ENCODE measurements around the gene ALDH1L1. TPM values are rescaled to one million over a fixed set of nuclear protein-coding genes. Genes with fewer than 3 reads are reported as not detected.
A peak's percentile ranks its signal among the peaks of the same experiment; 100 is the strongest.

The ALDH1L1 gene
- total and polyA plus RNA-seq, 7 experiments from 2014 or later, result not detected

DNA sequence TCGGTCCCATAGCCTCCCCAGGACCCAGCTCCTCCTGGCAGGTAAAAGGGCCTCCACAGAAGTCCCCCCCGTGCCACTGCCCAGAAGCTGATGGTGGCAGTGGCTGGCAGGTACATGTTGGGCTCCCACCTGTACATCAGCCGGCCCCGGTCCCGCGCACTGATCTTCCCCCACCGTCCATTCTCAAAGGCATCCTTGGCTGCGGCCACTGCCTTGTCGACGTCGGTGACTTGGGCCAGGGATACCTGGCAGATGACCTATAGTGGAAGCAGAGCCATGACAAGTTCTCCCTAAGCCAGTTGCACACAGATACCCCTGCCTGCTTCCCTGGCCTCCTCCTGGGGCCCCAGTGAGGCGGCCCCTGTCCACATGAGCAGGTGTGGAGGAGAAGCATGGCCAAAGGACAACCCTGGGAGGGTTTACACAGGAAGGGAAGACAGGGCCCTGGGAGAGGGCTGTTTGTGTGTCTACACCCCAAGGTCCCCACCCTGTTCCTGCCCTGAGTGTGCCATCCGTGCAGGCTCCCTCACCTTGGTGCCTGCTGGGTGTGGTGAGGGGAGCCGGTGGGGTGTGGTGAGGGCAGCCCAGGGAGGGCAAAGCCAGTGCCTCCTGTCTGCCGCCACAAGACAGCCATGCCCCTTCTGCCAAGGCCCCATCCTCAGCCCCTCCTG is 44.8 kb downstream of the ALDH1L1 start:
- H3K4me3 ChIP-seq (ENCODE audit: low read length), result no peak overlapping the region
- ChIA-PET POLR2A (no interaction called here), CTCF (interaction anchor here (0.7 kb wide), 1 partner anchor 243 kb away, joined by 3 read pairs; no protein-coding TSS in a partner anchor)
- Mint-ChIP-seq H3K36me3 (no peaks in the 10 kb centered on the region), H3K27ac (no peak overlapping the region), H3K27me3 (peaks cover 17 to 46% (median 36%) of the 10 kb centered on the region in 5 donors), H3K9me3 (no peaks in the 10 kb centered on the region), H3K4me3 (no peak overlapping the region), H3K4me1 (peaks cover 0 to 4% (median 0%) of the 10 kb centered on the region in 7 donors)
- H3K36me3 ChIP-seq (ENCODE audit: control insufficient read depth in 2 of 3, insufficient read depth in 3 of 3, low read length in 3 of 3), result no peaks in the 10 kb centered on the region
- ATAC-seq (no peak), DNase-seq (peak in 2 of 9 donors; percentile 2 to 13)
- intact Hi-C loops (cut with micrococcal nuclease), result loop anchor here (2.0 to 10.0 kb wide), 2 partner anchors 253 to 1409 kb away; no protein-coding TSS in a partner anchor
- no peaks in the 10 kb centered on the region for H3K9me3 ChIP-seq (ENCODE audit: control insufficient read depth in 2 of 3, low read length in 3 of 3)
- H3K27ac ChIP-seq (ENCODE audit: low read depth, low read length), result no peak overlapping the region
- no peaks in the 10 kb centered on the region for H3K4me1 ChIP-seq (ENCODE audit: control insufficient read depth in 2 of 2, insufficient read depth in 2 of 2, low read length in 2 of 2)
- no peaks in the 10 kb centered on the region for H3K27me3 ChIP-seq (ENCODE audit: control insufficient read depth in 2 of 2, insufficient read depth in 2 of 2, low read length in 2 of 2)

DNA sequence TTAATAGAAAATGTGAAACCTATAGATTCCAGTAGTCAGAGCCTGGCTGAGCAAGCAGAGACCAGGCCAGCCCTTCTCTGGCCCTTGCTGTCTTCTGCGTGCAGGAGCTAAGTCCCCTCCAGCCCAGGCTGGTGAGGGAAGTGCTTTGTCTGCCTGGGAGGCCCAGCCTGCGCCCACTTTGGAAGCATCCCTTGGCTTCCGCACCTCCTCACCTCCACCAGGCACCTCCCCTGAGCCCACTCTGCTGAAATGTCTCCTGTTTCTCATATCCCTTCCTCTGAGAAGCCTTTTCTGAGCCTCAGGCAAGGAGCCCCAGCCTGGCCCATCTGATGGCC is 45.3 kb downstream of the ALDH1L1 start:
- ChIA-PET CTCF (interaction anchor here (0.7 kb wide), 1 partner anchor 244 kb away, joined by 3 read pairs; no protein-coding TSS in a partner anchor), POLR2A (no interaction called here)
- ATAC-seq (no peak), DNase-seq (no peak)
- Mint-ChIP-seq H3K27ac (no peak overlapping the region), H3K36me3 (no peaks in the 10 kb centered on the region), H3K9me3 (no peaks in the 10 kb centered on the region), H3K4me3 (no peak overlapping the region), H3K4me1 (peaks cover 0 to 4% (median 0%) of the 10 kb centered on the region in 7 donors), H3K27me3 (peaks cover 15 to 47% (median 31%) of the 10 kb centered on the region in 5 donors)
- no peak overlapping the region for H3K27ac ChIP-seq (ENCODE audit: low read depth, low read length)
- no peaks in the 10 kb centered on the region for H3K9me3 ChIP-seq (ENCODE audit: control insufficient read depth in 2 of 3, low read length in 3 of 3)
- intact Hi-C loops (cut with micrococcal nuclease), result loop anchor here (2.0 to 10.0 kb wide), 2 partner anchors 254 to 1410 kb away; no protein-coding TSS in a partner anchor
- H3K36me3 ChIP-seq (ENCODE audit: control insufficient read depth in 2 of 3, insufficient read depth in 3 of 3, low read length in 3 of 3), result no peaks in the 10 kb centered on the region
- no peaks in the 10 kb centered on the region for H3K4me1 ChIP-seq (ENCODE audit: control insufficient read depth in 2 of 2, insufficient read depth in 2 of 2, low read length in 2 of 2)
- H3K4me3 ChIP-seq (ENCODE audit: low read length), result no peak overlapping the region
- H3K27me3 ChIP-seq (ENCODE audit: control insufficient read depth in 2 of 2, insufficient read depth in 2 of 2, low read length in 2 of 2), result no peaks in the 10 kb centered on the region

DNA sequence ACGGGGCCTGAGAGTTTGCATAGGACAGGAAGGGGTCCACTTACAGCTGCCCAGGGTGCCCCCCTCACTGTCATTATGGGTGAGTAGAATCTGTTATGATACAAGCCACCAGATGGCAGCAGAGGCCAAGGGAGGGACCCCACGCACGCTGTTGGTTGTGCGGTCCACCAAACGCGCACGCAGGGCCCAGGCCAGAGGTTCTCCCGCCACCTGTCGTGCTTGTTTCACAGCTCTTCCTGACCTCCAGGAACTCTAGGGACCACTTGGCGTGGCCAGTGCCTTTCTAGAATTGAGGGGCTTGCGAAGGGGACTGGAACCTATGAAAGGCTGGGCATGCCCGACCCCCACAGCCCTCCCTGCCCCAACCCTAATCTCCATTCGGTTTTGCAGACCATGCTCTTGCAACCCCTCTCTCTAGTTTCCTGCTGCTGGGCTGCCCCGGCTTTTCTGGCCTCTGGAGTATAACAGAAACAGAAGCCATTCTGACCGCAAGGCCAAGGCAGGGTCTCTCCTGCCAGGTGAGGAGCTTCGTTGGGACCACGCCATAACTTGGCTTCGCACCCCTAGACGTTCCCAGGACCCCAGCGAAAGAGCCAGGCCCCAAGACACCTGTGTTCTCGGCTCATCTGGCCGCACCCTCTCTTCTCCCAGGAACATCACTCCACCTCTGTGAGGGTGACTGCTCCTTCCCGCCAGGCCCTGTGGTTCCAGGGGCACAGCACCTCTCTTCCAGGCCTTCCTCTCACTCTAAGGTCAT is 46.0 kb downstream of the ALDH1L1 start:
- intact Hi-C loops (cut with micrococcal nuclease), result loop anchor here (2.0 to 10.0 kb wide), 2 partner anchors 254 to 1410 kb away; no protein-coding TSS in a partner anchor
- H3K4me3 ChIP-seq (ENCODE audit: low read length), result no peak overlapping the region
- no peak overlapping the region for H3K27ac Mint-ChIP-seq
- H3K36me3 Mint-ChIP-seq, result no peaks in the 10 kb centered on the region
- CTCF ChIA-PET, result interaction anchor here (0.6 to 1.0 kb wide), 2 partner anchors 11 to 216 kb away, joined by 3 to 6 read pairs; no protein-coding TSS in a partner anchor
- DNase-seq (peak in 8 of 9 donors; percentile 15 to 42 (median 35)), ATAC-seq (peak; percentile 63)
- H3K9me3 ChIP-seq (ENCODE audit: control insufficient read depth in 2 of 3, low read length in 3 of 3), result no peaks in the 10 kb centered on the region
- H3K4me3 Mint-ChIP-seq, result no peak overlapping the region
- no peak overlapping the region for H3K27ac ChIP-seq (ENCODE audit: low read depth, low read length)
- POLR2A ChIA-PET, result no interaction called here
- H3K27me3 Mint-ChIP-seq, result peaks cover 9 to 49% (median 30%) of the 10 kb centered on the region in 5 donors
- H3K4me1 ChIP-seq (ENCODE audit: control insufficient read depth in 2 of 2, insufficient read depth in 2 of 2, low read length in 2 of 2), result no peaks in the 10 kb centered on the region
- H3K27me3 ChIP-seq (ENCODE audit: control insufficient read depth in 2 of 2, insufficient read depth in 2 of 2, low read length in 2 of 2), result no peaks in the 10 kb centered on the region
- H3K4me1 Mint-ChIP-seq, result peaks cover 0 to 4% (median 0%) of the 10 kb centered on the region in 7 donors
- H3K36me3 ChIP-seq (ENCODE audit: control insufficient read depth in 2 of 3, insufficient read depth in 3 of 3, low read length in 3 of 3), result no peaks in the 10 kb centered on the region
- no peaks in the 10 kb centered on the region for H3K9me3 Mint-ChIP-seq

DNA sequence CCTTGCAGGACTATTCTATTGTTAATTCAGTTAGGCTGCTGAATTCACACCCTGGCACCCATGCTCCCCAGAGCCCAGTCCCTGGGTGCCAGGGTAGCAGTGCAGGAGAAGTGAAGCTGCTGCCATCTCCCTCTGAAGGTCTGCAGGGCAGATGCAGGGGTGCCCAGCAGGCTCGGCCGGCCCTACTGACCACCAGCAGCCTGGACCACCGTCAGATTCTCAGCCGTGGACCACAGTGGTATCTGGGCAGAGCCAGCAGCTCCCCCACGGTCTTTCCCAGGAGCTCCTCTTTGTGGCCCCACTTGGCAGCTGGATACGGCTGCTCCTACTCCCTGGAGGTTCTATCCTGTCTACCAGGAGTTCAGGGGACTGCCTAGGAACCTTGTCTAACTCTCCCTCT is 46.8 kb downstream of the ALDH1L1 start:
- Histone ChIP-seq H3K36me3 (ENCODE audit: control insufficient read depth in 2 of 3, insufficient read depth in 3 of 3, low read length in 3 of 3) (no peaks in the 10 kb centered on the region), H3K4me1 (ENCODE audit: control insufficient read depth in 2 of 2, insufficient read depth in 2 of 2, low read length in 2 of 2) (no peaks in the 10 kb centered on the region), H3K4me3 (ENCODE audit: low read length) (no peak overlapping the region), H3K9me3 (ENCODE audit: control insufficient read depth in 2 of 3, low read length in 3 of 3) (no peaks in the 10 kb centered on the region), H3K27ac (ENCODE audit: low read depth, low read length) (no peak overlapping the region), H3K27me3 (ENCODE audit: control insufficient read depth in 2 of 2, insufficient read depth in 2 of 2, low read length in 2 of 2) (no peaks in the 10 kb centered on the region)
- Mint-ChIP-seq H3K4me1 (peaks cover 0 to 4% (median 0%) of the 10 kb centered on the region in 7 donors), H3K36me3 (no peaks in the 10 kb centered on the region), H3K9me3 (no peaks in the 10 kb centered on the region), H3K27me3 (peaks cover 2 to 45% (median 26%) of the 10 kb centered on the region in 5 donors), H3K27ac (no peak overlapping the region), H3K4me3 (no peak overlapping the region)
- intact Hi-C loops (cut with micrococcal nuclease), result loop anchor here (2.0 to 10.0 kb wide), 2 partner anchors 255 to 1411 kb away; no protein-coding TSS in a partner anchor
- no peak for ATAC-seq
- peak in 1 of 9 donors; percentile 17 for DNase-seq
- CTCF ChIA-PET, result interaction anchor here (0.6 to 1.0 kb wide), 2 partner anchors 10 to 217 kb away, joined by 3 to 6 read pairs; no protein-coding TSS in a partner anchor
- POLR2A ChIA-PET, result no interaction called here

DNA sequence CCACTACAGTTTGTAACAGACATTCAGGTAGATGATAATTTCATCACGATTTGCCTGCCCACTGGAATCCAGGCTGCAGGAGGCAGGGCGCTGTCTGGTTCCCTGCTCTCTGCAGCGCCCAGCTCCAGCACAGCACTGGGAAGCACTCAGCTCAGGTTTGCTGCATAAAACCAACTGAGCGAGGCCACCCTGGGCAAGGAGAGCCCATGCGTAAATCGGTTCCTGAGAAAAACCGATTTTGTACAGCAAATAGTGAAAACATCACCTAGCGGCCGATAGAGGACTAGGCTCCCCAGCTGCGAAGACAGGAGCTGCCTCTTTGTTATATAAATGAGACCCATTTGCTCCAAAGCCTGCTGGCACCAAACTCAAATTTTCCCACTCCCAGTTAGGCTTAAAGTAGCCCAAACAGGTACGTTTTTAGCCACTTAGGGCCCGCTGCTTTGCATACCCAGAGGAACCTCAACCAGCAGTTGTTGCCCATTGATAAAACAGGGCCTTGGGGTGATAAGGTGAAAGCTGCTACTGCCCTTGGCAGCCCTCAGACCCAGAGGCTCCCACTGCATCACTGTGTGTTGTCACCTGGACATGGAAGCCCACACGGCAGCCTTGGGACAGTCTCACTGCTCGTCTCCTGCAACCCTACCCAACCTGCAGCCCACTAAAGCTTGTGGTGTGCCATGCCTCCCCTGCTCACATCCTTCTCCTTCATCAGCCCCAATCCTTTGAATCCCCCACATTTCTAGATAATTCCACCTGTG is 47.5 kb downstream of the ALDH1L1 start:
- Histone ChIP-seq H3K4me1 (ENCODE audit: control insufficient read depth in 2 of 2, insufficient read depth in 2 of 2, low read length in 2 of 2) (no peaks in the 10 kb centered on the region), H3K4me3 (ENCODE audit: low read length) (no peak overlapping the region), H3K27ac (ENCODE audit: low read depth, low read length) (no peak overlapping the region), H3K36me3 (ENCODE audit: control insufficient read depth in 2 of 3, insufficient read depth in 3 of 3, low read length in 3 of 3) (no peaks in the 10 kb centered on the region), H3K9me3 (ENCODE audit: control insufficient read depth in 2 of 3, low read length in 3 of 3) (no peaks in the 10 kb centered on the region), H3K27me3 (ENCODE audit: control insufficient read depth in 2 of 2, insufficient read depth in 2 of 2, low read length in 2 of 2) (no peaks in the 10 kb centered on the region)
- CTCF ChIA-PET, result interaction anchor here (1.0 kb wide), 1 partner anchor 9 kb away, joined by 6 read pairs; no protein-coding TSS in a partner anchor
- ATAC-seq, result no peak
- Mint-ChIP-seq H3K4me1 (peaks cover 0 to 4% (median 0%) of the 10 kb centered on the region in 7 donors), H3K27me3 (peaks cover 0 to 41% (median 21%) of the 10 kb centered on the region in 5 donors), H3K9me3 (no peaks in the 10 kb centered on the region), H3K36me3 (no peaks in the 10 kb centered on the region), H3K4me3 (no peak overlapping the region), H3K27ac (no peak overlapping the region)
- POLR2A ChIA-PET, result no interaction called here
- intact Hi-C loops (cut with micrococcal nuclease), result loop anchor here in 1 of 2 donors (10.0 kb wide), 1 partner anchor 1412 kb away; no protein-coding TSS in a partner anchor
- DNase-seq, result no peak

Measured in naive thymus-derived CD4-positive, alpha-beta T cell (primary cell).